Esophagus squamous epithelium (tissue), 5 donors: Measurements from ENCODE around the gene SMIM36. TPM values are rescaled to one million over a fixed set of nuclear protein-coding genes. Genes with fewer than 3 reads are reported as not detected.

Experiments
- DNase-seq: peaks from one replicate; lab custom pipeline; 2025; lab: John Stamatoyannopoulos, UW
- H3K27ac ChIP-seq, 4 donors: fragments of 200-600 bp; sonication (generic); one replicate each; pipeline ENCODE4 v1.5.1; 2016 to 2019; ENCODE audit warnings: mild to moderate bottlenecking in 1 of 4
- H3K27me3 ChIP-seq, 4 donors: fragments of 200-600 bp; sonication (generic); 1 replicate in 3 of 4; 2 replicates in 1 of 4; pipeline versions ENCODE4 v1.5.1 to v1.6.0; 2017 to 2021; ENCODE audit warnings: antibody characterized with exemption in 1 of 4
- H3K36me3 ChIP-seq, 3 donors: fragments of 200-600 bp; sonication (generic); one replicate each; pipeline ENCODE4 v1.5.1; 2016 to 2019
- H3K4me1 ChIP-seq, 3 donors: fragments of 200-600 bp; sonication (generic); one replicate each; pipeline ENCODE4 v1.5.1; 2017 to 2019
- H3K4me3 ChIP-seq, 4 donors: fragments of 200-600 bp; sonication (generic); 1 replicate in 3 of 4; 2 replicates in 1 of 4; pipeline ENCODE4 v1.5.1; 2016 to 2019; ENCODE audit warnings: mild to moderate bottlenecking in 2 of 4, moderate library complexity in 1 of 4
- H3K9me3 ChIP-seq, 3 donors: fragments of 200-600 bp; sonication (generic); one replicate each; pipeline ENCODE4 v1.5.1; 2016 to 2019
- CTCF ChIP-seq, 6 experiments: fragments of 450-650 bp in 4 of 6; fragments of 200-600 bp in 2 of 6; sonication (generic) in 2 of 6; IDR thresholded peaks; one replicate each; pipeline ENCODE4 v1.5.1; 2016 to 2019; ENCODE audit warnings: antibody characterized with exemption in 6 of 6, mild to moderate bottlenecking in 4 of 6, moderate library complexity in 4 of 6
- POLR2A ChIP-seq, 4 donors: fragments of 450-650 bp; IDR thresholded peaks; one replicate each; pipeline ENCODE4 v1.6.1; 2017; ENCODE audit warnings: antibody characterized with exemption in 4 of 4, mild to moderate bottlenecking in 4 of 4, moderate library complexity in 3 of 4
- whole genome bisulfite sequencing, 2 donors: methylation state at CpG; one replicate each; pipeline ENCODE4 v1.1.5; 2018; 5-methylcytosine and 5-hydroxymethylcytosine counted together
- intact Hi-C: fragments of 100-400 bp; cut with DNase I; formaldehyde crosslinking; loops from one replicate; pipeline ENCODE4 v1.15.0; 2022
- total RNA-seq, 4 donors: library from RNA; depleted of rRNA; stranded (reverse); fragments of >200 nt; gene quantifications; one replicate each; pipeline ENCODE4 v1.1.0, GENCODE V29; 2016
- donor health status: DM: yes; HTN: yes; CAD: no.

The SMIM36 gene
- total RNA-seq, 4 donors from 2014 or later, result not detected

GRCh38 chr17:55454906-55455474, 56.3 kb downstream of the SMIM36 start:
- H3K4me1 ChIP-seq, result peaks cover 0 to 45% (median 6%) of the 10 kb centered on the region in 3 donors
- H3K4me3 ChIP-seq, result no peak overlapping the region
- H3K27me3 ChIP-seq, result no peaks in the 10 kb centered on the region
- no peak for TF ChIP-seq POLR2A (IDR thresholded peaks at IDR 0.05)
- no peak for TF ChIP-seq CTCF (IDR thresholded peaks at IDR 0.05)
- H3K36me3 ChIP-seq, result no peaks in the 10 kb centered on the region
- no peaks in the 10 kb centered on the region for H3K9me3 ChIP-seq
- peak overlapping the region in 3 of 4 donors; percentile 34 to 65 (median 45) for H3K27ac ChIP-seq
- 39 to 60% methylated on average over 4 of the region's 4 CpGs for WGBS, 2 donors
- intact Hi-C loops, result no loop called here
- DNase-seq, result no peak

DNA sequence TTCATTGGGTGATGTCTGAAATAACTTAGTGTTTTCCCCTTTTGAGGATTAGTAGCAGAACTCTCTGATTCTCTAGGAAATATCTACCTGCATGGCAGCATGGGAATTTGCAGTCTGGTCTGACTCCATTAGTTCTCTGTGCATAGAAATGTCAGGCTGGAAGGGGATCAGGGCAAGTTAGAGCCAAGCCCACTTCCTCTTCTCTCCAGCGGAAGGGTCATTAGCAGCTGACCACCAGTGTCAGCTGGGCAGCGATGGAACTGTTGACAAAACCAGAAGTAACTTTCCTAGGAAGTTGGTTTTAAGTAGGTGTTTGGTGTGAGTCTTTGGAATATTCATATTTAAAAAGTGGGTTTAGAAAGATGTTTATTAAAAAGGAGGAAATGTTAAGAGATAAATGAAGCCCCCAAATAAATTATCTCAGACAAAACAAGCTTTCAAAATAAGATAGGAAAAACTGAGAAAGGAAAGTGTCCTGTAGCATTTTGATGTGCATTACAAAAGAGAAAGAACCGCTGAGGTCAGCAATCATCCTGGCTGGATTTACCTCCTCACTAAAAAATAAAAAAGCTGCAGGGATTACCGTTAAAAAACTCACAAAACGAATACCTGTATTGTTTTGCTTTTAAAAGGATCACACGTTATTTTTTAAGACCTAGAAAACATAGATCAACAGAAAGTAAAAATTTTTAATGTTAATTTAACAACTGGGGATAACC, 57.3 kb downstream of the SMIM36 start:
- 33 to 45% methylated on average over 5 to 6 of the region's 6 CpGs for WGBS, 2 donors
- no peak for DNase-seq
- no peaks in the 10 kb centered on the region for H3K27me3 ChIP-seq
- H3K4me1 ChIP-seq, result peaks cover 0 to 45% (median 6%) of the 10 kb centered on the region in 3 donors
- H3K4me3 ChIP-seq, result no peak overlapping the region
- TF ChIP-seq POLR2A (IDR thresholded peaks at IDR 0.05) (no peak), CTCF (IDR thresholded peaks at IDR 0.05) (no peak)
- no peaks in the 10 kb centered on the region for H3K36me3 ChIP-seq
- H3K27ac ChIP-seq, result peak overlapping the region in 2 of 4 donors; percentile 28 to 79
- no peaks in the 10 kb centered on the region for H3K9me3 ChIP-seq
- intact Hi-C loops, result no loop called here

GRCh38 chr17:55452139-55452790, 59.0 kb downstream of the SMIM36 start:
- DNase-seq, result no peak
- no peaks in the 10 kb centered on the region for H3K27me3 ChIP-seq
- intact Hi-C loops, result no loop called here
- 37 to 40% methylated on average over 5 of the region's 5 CpGs for WGBS, 2 donors
- H3K4me1 ChIP-seq, result peaks cover 0 to 45% (median 6%) of the 10 kb centered on the region in 3 donors
- TF ChIP-seq POLR2A (IDR thresholded peaks at IDR 0.05) (no peak), CTCF (IDR thresholded peaks at IDR 0.05) (no peak)
- no peaks in the 10 kb centered on the region for H3K9me3 ChIP-seq
- H3K4me3 ChIP-seq, result no peak overlapping the region
- peak overlapping the region in 3 of 4 donors; percentile 59 to 82 (median 79) for H3K27ac ChIP-seq
- H3K36me3 ChIP-seq, result no peaks in the 10 kb centered on the region

DNA sequence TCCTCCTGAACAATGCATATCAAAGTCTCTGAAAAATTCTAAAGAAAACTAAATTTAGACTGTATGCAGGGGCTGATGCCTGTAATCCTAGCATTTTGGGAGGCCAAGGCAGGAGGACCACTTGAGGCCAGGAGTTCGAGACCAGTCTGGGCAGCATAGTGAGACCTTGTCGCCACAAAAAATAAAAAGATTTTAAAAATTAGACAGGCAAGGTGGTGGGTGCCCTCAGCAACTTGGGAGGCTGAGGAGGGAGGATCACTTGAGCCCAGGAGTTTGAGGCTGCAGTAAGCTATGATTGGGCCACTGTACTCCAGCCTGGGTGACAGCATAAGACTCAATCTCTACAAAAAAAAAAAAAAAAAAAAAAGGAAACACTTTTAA, 59.5 kb downstream of the SMIM36 start:
- H3K4me1 ChIP-seq, result peaks cover 0 to 48% (median 6%) of the 10 kb centered on the region in 3 donors
- peak overlapping the region in 3 of 4 donors; percentile 19 to 79 (median 59) for H3K27ac ChIP-seq

More for the DNA sequence above, 59.5 kb downstream of the SMIM36 start:
- no peak for DNase-seq
- Histone ChIP-seq H3K36me3 (no peaks in the 10 kb centered on the region), H3K4me3 (no peak overlapping the region), H3K9me3 (no peaks in the 10 kb centered on the region), H3K27me3 (no peaks in the 10 kb centered on the region)
- intact Hi-C loops, result no loop called here
- WGBS, 2 donors, result 71 to 84% methylated on average over 2 of the region's 2 CpGs
- no peak for TF ChIP-seq POLR2A (IDR thresholded peaks at IDR 0.05)
- TF ChIP-seq CTCF (IDR thresholded peaks at IDR 0.05), result no peak
